Esophagus squamous epithelium (tissue), 5 donors: ENCODE data around the gene MCM6. TPM values are rescaled to one million over a fixed set of nuclear protein-coding genes. Genes with fewer than 3 reads are reported as not detected.

Experiments
- DNase-seq: peaks from one replicate; lab custom pipeline; 2025; lab: John Stamatoyannopoulos, UW
- H3K27ac ChIP-seq, 4 donors: fragments of 200-600 bp; sonication (generic); one replicate each; pipeline ENCODE4 v1.5.1; 2016 to 2019; ENCODE audit warnings: mild to moderate bottlenecking in 1 of 4
- H3K27me3 ChIP-seq, 4 donors: fragments of 200-600 bp; sonication (generic); 1 replicate in 3 of 4; 2 replicates in 1 of 4; pipeline versions ENCODE4 v1.5.1 to v1.6.0; 2017 to 2021; ENCODE audit warnings: antibody characterized with exemption in 1 of 4
- H3K36me3 ChIP-seq, 3 donors: fragments of 200-600 bp; sonication (generic); one replicate each; pipeline ENCODE4 v1.5.1; 2016 to 2019
- H3K4me1 ChIP-seq, 3 donors: fragments of 200-600 bp; sonication (generic); one replicate each; pipeline ENCODE4 v1.5.1; 2017 to 2019
- H3K4me3 ChIP-seq, 4 donors: fragments of 200-600 bp; sonication (generic); 1 replicate in 3 of 4; 2 replicates in 1 of 4; pipeline ENCODE4 v1.5.1; 2016 to 2019; ENCODE audit warnings: mild to moderate bottlenecking in 2 of 4, moderate library complexity in 1 of 4
- H3K9me3 ChIP-seq, 3 donors: fragments of 200-600 bp; sonication (generic); one replicate each; pipeline ENCODE4 v1.5.1; 2016 to 2019
- CTCF ChIP-seq, 6 experiments: fragments of 450-650 bp in 4 of 6; fragments of 200-600 bp in 2 of 6; sonication (generic) in 2 of 6; IDR thresholded peaks; one replicate each; pipeline ENCODE4 v1.5.1; 2016 to 2019; ENCODE audit warnings: antibody characterized with exemption in 6 of 6, mild to moderate bottlenecking in 4 of 6, moderate library complexity in 4 of 6
- POLR2A ChIP-seq, 4 donors: fragments of 450-650 bp; IDR thresholded peaks; one replicate each; pipeline ENCODE4 v1.6.1; 2017; ENCODE audit warnings: antibody characterized with exemption in 4 of 4, mild to moderate bottlenecking in 4 of 4, moderate library complexity in 3 of 4
- WGBS, 2 donors: methylation state at CpG; one replicate each; pipeline ENCODE4 v1.1.5; 2018; 5-methylcytosine and 5-hydroxymethylcytosine counted together
- intact Hi-C: fragments of 100-400 bp; cut with DNase I; formaldehyde crosslinking; loops from one replicate; pipeline ENCODE4 v1.15.0; 2022
- total RNA-seq, 4 donors: library from RNA; depleted of rRNA; stranded (reverse); fragments of >200 nt; gene quantifications; one replicate each; pipeline ENCODE4 v1.1.0, GENCODE V29; 2016
- donor health status: DM: yes; HTN: yes; CAD: no.

Gene MCM6
- total RNA-seq, 4 donors from 2014 or later = 9.0 to 25.5 (median 16.6) TPM

- Histone ChIP-seq H3K27me3 (no peaks in the 10 kb centered on the region), H3K27ac (no peak overlapping the region), H3K4me3 (no peak overlapping the region), H3K4me1 (no peaks in the 10 kb centered on the region), H3K36me3 (peaks cover 0 to 94% (median 7%) of the 10 kb centered on the region in 3 donors), H3K9me3 (no peaks in the 10 kb centered on the region)
- DNase-seq = no peak
- intact Hi-C loops = no loop called here
- no peak for TF ChIP-seq POLR2A (IDR thresholded peaks at IDR 0.05)
- no peak for TF ChIP-seq CTCF (IDR thresholded peaks at IDR 0.05)
- 88% methylated on average over 17 of the region's 17 CpGs for WGBS, 2 donors
These were observed 25.2 kb downstream of the MCM6 start for GRCh38 chr2:135850892-135851668.

GRCh38 chr2:135849087-135849486 lies 27.2 kb downstream of the MCM6 start:
- H3K36me3 ChIP-seq = peaks cover 0 to 94% (median 15%) of the 10 kb centered on the region in 3 donors
- no peak for TF ChIP-seq CTCF (IDR thresholded peaks at IDR 0.05)
- TF ChIP-seq POLR2A (IDR thresholded peaks at IDR 0.05) = no peak
- no peaks in the 10 kb centered on the region for H3K27me3 ChIP-seq
- WGBS, 2 donors = 88 to 91% methylated on average over 3 of the region's 3 CpGs
- no peak overlapping the region for H3K27ac ChIP-seq
- no peaks in the 10 kb centered on the region for H3K4me1 ChIP-seq
- no peaks in the 10 kb centered on the region for H3K9me3 ChIP-seq
- intact Hi-C loops = no loop called here
- DNase-seq = no peak
- H3K4me3 ChIP-seq = no peak overlapping the region

GRCh38 chr2:135845997-135846396 lies 30.2 kb downstream of the MCM6 start:
- no peak for DNase-seq
- TF ChIP-seq CTCF (IDR thresholded peaks at IDR 0.05) (no peak), POLR2A (IDR thresholded peaks at IDR 0.05) (no peak)
- Histone ChIP-seq H3K27ac (no peak overlapping the region), H3K4me3 (no peak overlapping the region), H3K4me1 (no peaks in the 10 kb centered on the region), H3K36me3 (peaks cover 0 to 93% (median 15%) of the 10 kb centered on the region in 3 donors), H3K9me3 (no peaks in the 10 kb centered on the region), H3K27me3 (no peaks in the 10 kb centered on the region)
- 84 to 85% methylated on average over 5 of the region's 5 CpGs for WGBS, 2 donors
- intact Hi-C loops = no loop called here

DNA sequence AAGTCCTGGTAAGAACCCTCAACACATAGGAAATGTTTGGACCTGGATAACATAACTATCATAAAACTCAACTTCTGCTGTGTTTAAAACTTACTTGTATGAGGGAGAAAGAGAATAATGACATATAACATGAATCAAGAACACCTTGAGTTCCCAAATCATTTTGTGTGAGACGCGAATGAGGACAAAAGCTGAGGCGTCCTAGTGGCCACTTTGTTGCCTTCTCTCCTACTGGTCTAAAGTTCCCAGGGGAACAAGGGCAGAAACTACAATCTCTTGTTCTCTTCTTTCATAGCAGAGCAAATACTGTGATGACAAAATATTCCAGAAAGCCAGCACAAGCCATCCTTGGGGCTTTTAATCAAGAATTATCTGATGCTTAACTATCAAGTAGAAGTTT lies 31.0 kb downstream of the MCM6 start:
- H3K27ac ChIP-seq = no peak overlapping the region
- DNase-seq = no peak
- H3K27me3 ChIP-seq = no peaks in the 10 kb centered on the region
- H3K4me3 ChIP-seq = no peak overlapping the region
- peaks cover 0 to under 1% (median 0%) of the 10 kb centered on the region in 3 donors for H3K4me1 ChIP-seq
- TF ChIP-seq POLR2A (IDR thresholded peaks at IDR 0.05) = no peak
- no peak for TF ChIP-seq CTCF (IDR thresholded peaks at IDR 0.05)
- intact Hi-C loops = no loop called here
- no peaks in the 10 kb centered on the region for H3K9me3 ChIP-seq
- 77 to 88% methylated on average over 3 of the region's 3 CpGs for WGBS, 2 donors
- H3K36me3 ChIP-seq = peaks cover 0 to 92% (median 15%) of the 10 kb centered on the region in 3 donors

- H3K4me1 ChIP-seq = peaks cover 0 to 9% (median 3%) of the 10 kb centered on the region in 3 donors
- H3K9me3 ChIP-seq = no peaks in the 10 kb centered on the region
- intact Hi-C loops = no loop called here
- TF ChIP-seq POLR2A (IDR thresholded peaks at IDR 0.05) = no peak
- TF ChIP-seq CTCF (IDR thresholded peaks at IDR 0.05) = no peak
- WGBS, 2 donors = 92 to 94% methylated on average over 12 of the region's 12 CpGs
- DNase-seq = no peak
- H3K27ac ChIP-seq = no peak overlapping the region
- peaks cover 0 to 84% (median 15%) of the 10 kb centered on the region in 3 donors for H3K36me3 ChIP-seq
- no peak overlapping the region for H3K4me3 ChIP-seq
- no peaks in the 10 kb centered on the region for H3K27me3 ChIP-seq
These were observed 31.8 kb downstream of the MCM6 start for GRCh38 chr2:135844301-135844895.
